Mesothelial cell of epicardium (in vitro differentiated cells): ENCODE results near the gene IPP. TPM values are rescaled to one million over a fixed set of nuclear protein-coding genes. Genes with fewer than 3 reads are reported as not detected.

Source experiments
- DNase-seq, 2 experiments: peaks; one replicate each; pipeline ENCODE4 v3.0.0; 2021; ENCODE audit warnings: low spot score in 2 of 2; ENCODE audit not compliant: unreplicated experiment in 2 of 2
- H3K27ac Mint-ChIP-seq: 2 replicates; pipeline ENCODE4 v1.8.0; 2021; ENCODE audit warnings: mixed read lengths
- H3K27me3 Mint-ChIP-seq: 2 replicates; pipeline ENCODE4 v1.8.0; 2021; ENCODE audit warnings: low read depth, mixed read lengths
- H3K36me3 Mint-ChIP-seq: 2 replicates; pipeline ENCODE4 v1.8.0; 2021; ENCODE audit warnings: mixed read lengths
- H3K4me1 Mint-ChIP-seq: 2 replicates; pipeline ENCODE4 v1.8.0; 2021; ENCODE audit warnings: mixed read lengths
- H3K4me3 Mint-ChIP-seq: 2 replicates; pipeline ENCODE4 v1.8.0; 2021; ENCODE audit warnings: mild to moderate bottlenecking, moderate library complexity, mixed read lengths
- H3K9me3 Mint-ChIP-seq: 2 replicates; pipeline ENCODE4 v1.8.0; 2021; ENCODE audit warnings: mixed read lengths
- total RNA-seq: library from RNA; stranded (reverse); gene quantifications from 3 replicates; pipeline ENCODE4 v1.2.1, GENCODE V29; 2021
- TF ChIP-seq, protein P1 (sequence below): fragments of 200-600 bp; sonication (generic); IDR thresholded peaks from one replicate; pipeline ENCODE4 v1.5.0; 2021; ENCODE audit warnings: antibody characterized with exemption; ENCODE audit not compliant: unreplicated experiment

The IPP gene
- 19.8 to 23.1 TPM (median 20.6 TPM) in 3 replicates for total RNA-seq

DNA sequence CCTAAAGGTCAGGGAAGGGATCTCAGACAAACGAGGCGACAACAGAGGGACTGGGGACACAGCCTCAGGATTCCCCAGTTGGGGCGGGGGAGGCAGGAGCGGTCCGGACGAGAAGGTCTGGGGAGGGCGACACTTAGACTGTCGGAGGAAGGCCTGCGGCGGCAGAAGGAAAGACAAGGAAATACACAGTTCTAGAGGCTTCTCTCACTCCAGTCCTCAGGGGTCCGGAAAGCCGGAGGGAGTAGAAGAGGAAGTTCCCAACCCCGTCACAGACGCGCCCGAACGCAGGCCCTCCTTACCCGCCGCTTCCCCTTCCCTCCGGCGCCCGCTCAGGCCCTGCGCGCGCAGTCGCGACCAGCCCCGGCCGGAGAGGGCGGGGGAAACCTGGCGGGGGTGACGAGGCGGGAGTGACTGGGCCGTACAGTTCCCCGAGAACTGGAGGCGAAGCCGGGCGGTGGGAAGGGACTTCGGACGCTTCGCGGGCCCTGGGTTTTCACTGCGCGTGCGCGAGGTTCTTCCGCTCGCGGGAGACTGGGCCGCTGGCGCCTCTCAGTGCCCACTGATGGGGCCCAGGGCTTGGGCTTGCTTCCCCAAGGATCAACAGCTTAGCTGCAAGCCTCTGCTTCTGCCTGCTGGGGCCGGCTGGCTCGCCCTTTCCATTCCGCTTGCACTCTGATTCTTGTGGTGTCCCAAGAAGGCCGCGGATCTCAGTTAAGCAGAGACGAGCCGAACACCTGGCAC, at the start of gene IPP:
TSS of gene IPP (minus strand) at position 356 of the 741 bp plus-strand sequence. CDS start 4,242 bp downstream, outside the sequence.
- TF ChIP-seq, protein P1, sequence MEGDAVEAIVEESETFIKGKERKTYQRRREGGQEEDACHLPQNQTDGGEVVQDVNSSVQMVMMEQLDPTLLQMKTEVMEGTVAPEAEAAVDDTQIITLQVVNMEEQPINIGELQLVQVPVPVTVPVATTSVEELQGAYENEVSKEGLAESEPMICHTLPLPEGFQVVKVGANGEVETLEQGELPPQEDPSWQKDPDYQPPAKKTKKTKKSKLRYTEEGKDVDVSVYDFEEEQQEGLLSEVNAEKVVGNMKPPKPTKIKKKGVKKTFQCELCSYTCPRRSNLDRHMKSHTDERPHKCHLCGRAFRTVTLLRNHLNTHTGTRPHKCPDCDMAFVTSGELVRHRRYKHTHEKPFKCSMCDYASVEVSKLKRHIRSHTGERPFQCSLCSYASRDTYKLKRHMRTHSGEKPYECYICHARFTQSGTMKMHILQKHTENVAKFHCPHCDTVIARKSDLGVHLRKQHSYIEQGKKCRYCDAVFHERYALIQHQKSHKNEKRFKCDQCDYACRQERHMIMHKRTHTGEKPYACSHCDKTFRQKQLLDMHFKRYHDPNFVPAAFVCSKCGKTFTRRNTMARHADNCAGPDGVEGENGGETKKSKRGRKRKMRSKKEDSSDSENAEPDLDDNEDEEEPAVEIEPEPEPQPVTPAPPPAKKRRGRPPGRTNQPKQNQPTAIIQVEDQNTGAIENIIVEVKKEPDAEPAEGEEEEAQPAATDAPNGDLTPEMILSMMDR: no peak
- Mint-ChIP-seq H3K4me1 (peaks cover 11% of the 10 kb centered on the region), H3K27me3 (no peaks in the 10 kb centered on the region), H3K27ac (peak within 1 kb of the TSS; percentile 100), H3K4me3 (peak within 1 kb of the TSS; percentile 91), H3K36me3 (peaks cover 7% of the 10 kb centered on the region), H3K9me3 (peaks cover 21% of the 10 kb centered on the region)
- DNase-seq: peak; percentile 97

DNA sequence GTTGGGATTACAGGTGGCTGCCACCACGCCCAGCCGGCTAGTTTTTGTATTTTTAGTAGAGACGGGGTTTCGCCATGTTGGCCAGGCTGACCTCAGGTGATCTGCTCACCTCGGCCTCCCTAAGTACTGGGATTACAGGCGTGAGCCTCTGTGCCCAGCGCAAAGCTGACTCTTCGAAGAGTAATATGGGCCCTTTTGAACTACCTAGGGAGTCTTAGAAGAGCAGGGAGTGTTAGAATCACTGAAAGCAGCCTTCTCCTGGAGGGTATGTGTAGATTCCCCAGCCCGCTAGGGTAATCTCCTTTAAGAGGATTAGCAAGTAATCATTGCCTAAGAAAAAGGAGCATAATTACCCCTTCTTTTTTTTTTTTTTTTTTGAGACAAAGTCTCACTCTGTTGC, 46.5 kb upstream of the IPP start:
- H3K36me3 Mint-ChIP-seq: no peaks in the 10 kb centered on the region
- H3K27ac Mint-ChIP-seq: no peak overlapping the region
- no peak for DNase-seq
- H3K9me3 Mint-ChIP-seq: no peaks in the 10 kb centered on the region
- TF ChIP-seq, protein P1: no peak
- H3K4me1 Mint-ChIP-seq: peaks cover under 1% of the 10 kb centered on the region
- H3K27me3 Mint-ChIP-seq: peaks cover 3% of the 10 kb centered on the region
- H3K4me3 Mint-ChIP-seq: no peak overlapping the region

DNA sequence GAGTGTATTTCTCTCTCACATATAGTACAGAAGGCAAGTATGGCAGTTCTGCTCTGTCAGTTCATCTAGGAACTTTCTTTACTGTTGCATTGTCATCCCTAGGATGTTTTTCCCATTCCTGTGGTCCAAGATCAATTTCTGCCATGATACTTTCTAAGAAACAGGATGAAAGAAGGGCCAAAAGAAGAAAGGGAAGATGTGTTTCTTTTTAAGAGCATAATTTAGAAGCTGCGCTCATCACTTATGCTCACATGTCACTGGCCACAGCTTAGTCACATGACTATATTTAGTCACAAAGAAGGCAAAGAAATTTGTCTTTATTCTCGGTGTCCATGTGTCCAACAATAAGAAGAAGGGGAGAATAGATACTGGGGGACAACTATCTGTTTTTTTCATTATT, 45.9 kb upstream of the IPP start:
- TF ChIP-seq, protein P1: no peak
- no peak for DNase-seq
- H3K27ac Mint-ChIP-seq: no peak overlapping the region
- H3K9me3 Mint-ChIP-seq: no peaks in the 10 kb centered on the region
- H3K27me3 Mint-ChIP-seq: peaks cover 3% of the 10 kb centered on the region
- H3K36me3 Mint-ChIP-seq: no peaks in the 10 kb centered on the region
- no peaks in the 10 kb centered on the region for H3K4me1 Mint-ChIP-seq
- H3K4me3 Mint-ChIP-seq: no peak overlapping the region

DNA sequence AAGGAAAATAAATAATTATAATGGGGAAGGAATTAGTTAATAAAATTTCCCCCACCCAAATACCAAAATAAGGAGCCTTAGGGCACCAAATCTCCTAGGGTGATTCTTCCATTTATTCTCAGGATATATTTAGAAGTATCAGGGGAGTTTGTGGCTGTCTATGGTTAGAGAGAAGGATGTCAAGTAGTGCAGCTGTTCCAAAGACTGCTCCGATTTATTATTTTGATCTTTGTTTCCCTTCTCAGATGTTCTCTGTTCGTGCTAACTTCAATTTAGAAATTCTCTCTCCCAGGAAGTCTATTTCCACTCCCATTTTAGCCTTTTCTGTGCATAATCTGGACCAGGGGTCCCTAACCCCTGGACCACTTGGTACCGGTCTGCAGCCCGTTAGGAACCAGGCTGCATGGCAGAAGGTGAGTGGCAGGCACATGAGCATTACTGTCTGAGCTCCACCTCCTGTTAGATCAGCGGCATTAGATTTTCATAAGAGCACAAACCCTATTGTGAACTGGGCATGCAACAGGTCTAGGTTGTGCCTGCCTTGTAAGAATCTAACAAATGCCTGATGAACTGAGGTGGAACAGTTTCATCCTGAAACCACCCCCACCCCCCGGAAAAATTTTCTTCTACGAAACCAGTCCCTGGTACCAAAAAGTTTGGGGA, 43.6 kb upstream of the IPP start:
- Mint-ChIP-seq H3K36me3 (no peaks in the 10 kb centered on the region), H3K27ac (no peak overlapping the region), H3K27me3 (peaks cover 3% of the 10 kb centered on the region), H3K4me3 (no peak overlapping the region), H3K4me1 (no peaks in the 10 kb centered on the region), H3K9me3 (no peaks in the 10 kb centered on the region)
- TF ChIP-seq, protein P1: no peak
- DNase-seq: no peak

DNA sequence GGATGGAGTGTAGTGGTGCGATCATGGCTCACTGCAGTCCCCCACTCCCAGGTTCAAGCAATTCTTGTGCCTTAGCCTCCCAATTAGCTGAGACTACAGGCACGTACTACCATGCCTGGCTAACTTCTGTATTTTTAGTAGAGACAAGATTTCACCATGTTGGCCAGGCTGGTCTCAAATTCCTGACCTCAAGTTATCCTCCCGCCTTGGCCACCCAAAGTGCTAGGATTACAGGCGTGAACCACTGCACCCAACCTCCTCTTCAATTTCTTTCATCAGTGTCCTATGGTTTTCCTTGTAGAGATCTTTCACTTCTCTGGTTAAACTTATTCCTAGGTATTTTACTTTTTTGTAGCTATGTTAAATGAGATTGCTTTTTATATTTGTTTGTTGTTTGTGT, 42.3 kb upstream of the IPP start:
- TF ChIP-seq, protein P1: no peak
- H3K36me3 Mint-ChIP-seq: no peaks in the 10 kb centered on the region
- H3K9me3 Mint-ChIP-seq: no peaks in the 10 kb centered on the region

More for the DNA sequence above, 42.3 kb upstream of the IPP start:
- H3K4me1 Mint-ChIP-seq: no peaks in the 10 kb centered on the region
- no peak overlapping the region for H3K27ac Mint-ChIP-seq
- no peak for DNase-seq
- peaks cover 3% of the 10 kb centered on the region for H3K27me3 Mint-ChIP-seq
- H3K4me3 Mint-ChIP-seq: no peak overlapping the region
